ENCODE results near the gene TOR1A.

TOR1A gene

DNA sequence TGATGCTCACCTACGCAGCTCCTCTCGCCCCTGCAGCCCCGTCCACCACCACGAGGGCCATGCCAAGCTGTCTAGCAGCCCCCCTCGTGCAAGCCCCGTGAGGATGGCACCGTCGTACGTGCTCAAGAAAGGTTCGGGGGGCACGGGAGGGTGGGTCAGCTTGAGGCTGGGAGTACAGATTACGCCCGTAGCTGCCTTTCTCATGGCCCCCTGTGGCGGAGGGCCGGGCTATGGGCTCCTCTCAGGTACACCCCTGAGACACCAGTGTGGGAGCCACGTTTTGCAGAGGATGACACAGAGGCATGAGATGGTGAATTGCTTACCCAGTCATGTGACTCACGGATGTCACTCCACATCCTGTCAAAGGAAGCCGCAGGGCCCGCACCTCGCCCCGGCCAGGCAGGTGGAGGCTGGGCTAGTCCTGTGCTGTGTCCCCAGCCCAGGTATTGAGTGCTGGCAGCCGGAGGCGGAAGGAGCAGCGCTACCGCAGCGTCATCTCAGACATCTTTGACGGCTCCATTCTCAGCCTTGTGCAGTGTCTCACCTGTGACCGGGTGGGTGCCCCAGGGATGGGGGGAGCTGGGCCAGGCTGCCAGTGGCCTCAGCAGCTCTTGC lies 45.0 kb upstream of the TOR1A start:
- H3K9ac ChIP-seq (ENCODE audit: low read depth, low read length, poor library complexity), result no peak overlapping the region
- H3K4me2 ChIP-seq (ENCODE audit: insufficient read depth, low read length, poor library complexity, severe bottlenecking), result no peak overlapping the region
- peak overlapping the region; percentile 92 for H3K23ac ChIP-seq (ENCODE audit: low read depth, low read length, poor library complexity)
- no peak overlapping the region for H3K27ac ChIP-seq (replicated peaks; ENCODE audit: low read length)
- WGBS, 2 donors (ENCODE audit: extremely low coverage in 2 of 2, insufficient read length in 2 of 2, insufficient replicate concordance in 1 of 2), result no CpG with 5 or more reads among the region's 28 CpGs
- no peak overlapping the region for H2BK5ac ChIP-seq (ENCODE audit: low read length)
- no peak for DNase-seq (ENCODE audit: low spot score)
- H3K27me3 ChIP-seq (ENCODE audit: control insufficient read depth in 3 of 3, insufficient read depth in 3 of 3, low read depth in 1 of 3, low read length in 3 of 3), result no peaks in the 10 kb centered on the region
- H2AK5ac ChIP-seq (ENCODE audit: low read depth, low read length), result peak overlapping the region; percentile 26
- H4K91ac ChIP-seq (ENCODE audit: low read depth, low read length, poor library complexity), result no peak overlapping the region
- H2BK120ac ChIP-seq (ENCODE audit: low read depth, low read length), result no peak overlapping the region
- H4K8ac ChIP-seq (ENCODE audit: low read depth, low read length), result no peak overlapping the region
- no peak overlapping the region for H2BK12ac ChIP-seq (ENCODE audit: low read length)
- H3K36me3 ChIP-seq (replicated peaks in 1 of 2; ENCODE audit: control insufficient read depth in 2 of 2, insufficient read depth in 2 of 2, low read length in 2 of 2), result peaks cover 7 to 32% of the 10 kb centered on the region in 2 donors
- no peak overlapping the region for H3K4ac ChIP-seq (ENCODE audit: low read length)
- peaks cover 0 to 3% of the 10 kb centered on the region in 2 donors for H3K9me3 ChIP-seq (replicated peaks in 1 of 2; ENCODE audit: control insufficient read depth in 2 of 2, insufficient read depth in 1 of 2, low read depth in 1 of 2, low read length in 2 of 2)
- H3K18ac ChIP-seq (ENCODE audit: low read length), result peak overlapping the region; percentile 19
- no peak overlapping the region for H3K14ac ChIP-seq (ENCODE audit: low read length)
- peaks cover 0 to 2% of the 10 kb centered on the region in 2 donors for H3K4me1 ChIP-seq (ENCODE audit: control insufficient read depth in 2 of 2, insufficient read depth in 1 of 2, low read depth in 1 of 2, low read length in 2 of 2)
- peaks cover 1% of the 10 kb centered on the region for H3K79me1 ChIP-seq (ENCODE audit: low read depth, low read length)
- H2AFZ ChIP-seq (ENCODE audit: low read length), result no peak overlapping the region
- H2BK15ac ChIP-seq (ENCODE audit: low read length), result no peak overlapping the region
- no peak overlapping the region for H3K4me3 ChIP-seq (ENCODE audit: low read length in 2 of 2)

DNA sequence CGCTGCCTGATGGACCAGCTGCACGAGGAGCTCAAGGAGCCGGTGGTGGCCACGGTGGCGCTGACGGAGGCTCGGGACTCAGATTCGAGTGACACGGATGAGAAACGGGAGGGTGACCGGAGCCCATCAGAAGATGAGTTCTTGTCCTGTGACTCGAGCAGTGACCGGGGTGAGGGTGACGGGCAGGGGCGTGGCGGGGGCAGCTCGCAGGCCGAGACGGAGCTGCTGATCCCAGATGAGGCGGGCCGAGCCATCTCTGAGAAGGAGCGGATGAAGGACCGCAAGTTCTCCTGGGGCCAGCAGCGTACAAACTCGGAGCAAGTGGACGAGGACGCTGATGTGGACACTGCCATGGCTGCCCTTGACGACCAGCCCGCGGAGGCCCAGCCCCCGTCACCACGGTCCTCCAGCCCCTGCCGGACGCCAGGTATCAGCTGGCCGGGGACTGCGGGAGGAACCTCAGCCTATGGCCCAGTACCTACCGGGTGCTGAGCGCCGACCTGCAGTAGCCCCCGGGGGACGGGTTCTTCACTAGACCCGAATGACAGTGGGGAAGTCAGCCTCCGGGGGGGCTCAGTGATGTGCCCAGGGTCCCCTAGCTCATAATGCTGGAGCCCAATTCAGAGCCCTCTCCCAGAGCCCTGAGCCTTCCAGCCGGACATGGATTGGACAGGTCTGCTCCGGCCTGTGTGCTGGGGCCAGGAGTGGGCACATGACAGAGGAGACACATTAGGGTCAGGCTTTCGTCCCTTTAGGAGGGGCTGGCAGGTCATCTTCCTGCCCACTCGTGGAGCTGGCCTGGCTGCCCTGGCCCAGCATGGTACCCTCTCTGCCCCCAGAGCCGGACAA lies 44.3 kb upstream of the TOR1A start:
- Histone ChIP-seq H3K27me3 (ENCODE audit: control insufficient read depth in 3 of 3, insufficient read depth in 3 of 3, low read depth in 1 of 3, low read length in 3 of 3) (peaks cover 0 to 2% (median 0%) of the 10 kb centered on the region in 3 experiments), H3K9me3 (replicated peaks in 1 of 2; ENCODE audit: control insufficient read depth in 2 of 2, insufficient read depth in 1 of 2, low read depth in 1 of 2, low read length in 2 of 2) (peaks cover 0 to 3% of the 10 kb centered on the region in 2 donors), H3K14ac (ENCODE audit: low read length) (no peak overlapping the region), H2BK5ac (ENCODE audit: low read length) (peak overlapping the region; percentile 35), H3K27ac (replicated peaks; ENCODE audit: low read length) (no peak overlapping the region), H3K79me1 (ENCODE audit: low read depth, low read length) (peaks cover 1% of the 10 kb centered on the region), H4K8ac (ENCODE audit: low read depth, low read length) (no peak overlapping the region), H3K36me3 (replicated peaks in 1 of 2; ENCODE audit: control insufficient read depth in 2 of 2, insufficient read depth in 2 of 2, low read length in 2 of 2) (peaks cover 8 to 33% of the 10 kb centered on the region in 2 donors), H3K23ac (ENCODE audit: low read depth, low read length, poor library complexity) (peak overlapping the region; percentile 92), H3K4me2 (ENCODE audit: insufficient read depth, low read length, poor library complexity, severe bottlenecking) (no peak overlapping the region), H4K91ac (ENCODE audit: low read depth, low read length, poor library complexity) (no peak overlapping the region), H2BK120ac (ENCODE audit: low read depth, low read length) (no peak overlapping the region), H2BK12ac (ENCODE audit: low read length) (no peak overlapping the region), H3K4me1 (ENCODE audit: control insufficient read depth in 2 of 2, insufficient read depth in 1 of 2, low read depth in 1 of 2, low read length in 2 of 2) (peaks cover 0 to 2% of the 10 kb centered on the region in 2 donors), H3K9ac (ENCODE audit: low read depth, low read length, poor library complexity) (peak overlapping the region; percentile 21), H3K4me3 (ENCODE audit: low read length in 2 of 2) (no peak overlapping the region), H2AFZ (ENCODE audit: low read length) (no peak overlapping the region), H3K4ac (ENCODE audit: low read length) (no peak overlapping the region), H3K18ac (ENCODE audit: low read length) (no peak overlapping the region), H2BK15ac (ENCODE audit: low read length) (no peak overlapping the region), H2AK5ac (ENCODE audit: low read depth, low read length) (no peak overlapping the region)
- no peak for DNase-seq (ENCODE audit: low spot score)
- no CpG with 5 or more reads among the region's 48 CpGs for WGBS, 2 donors (ENCODE audit: extremely low coverage in 2 of 2, insufficient read length in 2 of 2, insufficient replicate concordance in 1 of 2)

DNA sequence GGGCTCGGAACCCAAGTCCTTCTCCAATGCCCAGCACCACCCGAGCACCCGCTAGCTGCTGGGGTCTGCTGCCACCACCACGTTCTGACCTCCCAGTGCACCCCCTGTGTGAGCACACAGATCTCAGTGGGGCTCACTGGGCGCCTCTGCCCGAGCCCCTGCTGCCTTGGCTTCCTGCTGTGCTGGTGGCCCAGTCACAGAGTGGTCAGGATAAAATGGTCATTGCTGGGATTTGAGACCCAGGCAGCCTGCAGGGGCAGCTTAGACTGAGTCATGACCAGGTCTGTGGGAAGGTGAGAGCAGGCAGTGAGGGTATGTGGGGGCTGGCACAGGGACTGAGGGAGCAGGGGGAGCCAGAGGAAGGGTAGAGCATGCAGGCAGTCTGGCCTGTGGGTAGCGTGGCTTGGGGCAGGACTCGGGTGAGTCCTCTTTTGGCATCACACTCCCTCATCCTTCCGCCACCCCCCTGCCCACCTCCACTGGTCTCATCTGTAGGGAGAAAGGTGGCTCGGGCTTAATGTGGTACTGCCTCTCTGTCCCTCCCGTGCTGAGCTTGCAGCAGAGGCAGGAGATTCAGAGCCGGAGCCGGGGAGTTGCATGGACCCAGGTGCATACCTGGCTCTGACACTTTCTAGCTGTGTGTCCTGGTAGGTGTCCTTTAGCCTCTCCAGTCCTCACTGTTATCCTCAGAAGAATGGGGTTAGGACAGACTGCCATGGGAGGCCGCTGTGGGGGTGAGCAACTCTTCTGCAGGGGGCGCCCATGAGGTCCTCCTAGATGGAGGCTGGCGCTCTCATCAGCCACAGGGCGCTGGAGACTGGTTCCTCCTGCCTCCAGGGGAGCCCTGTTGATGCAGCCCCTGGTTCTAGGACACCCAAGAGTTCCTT lies 43.4 kb upstream of the TOR1A start:
- Histone ChIP-seq H3K9ac (ENCODE audit: low read depth, low read length, poor library complexity) (no peak overlapping the region), H4K8ac (ENCODE audit: low read depth, low read length) (no peak overlapping the region), H3K27ac (replicated peaks; ENCODE audit: low read length) (no peak overlapping the region), H3K23ac (ENCODE audit: low read depth, low read length, poor library complexity) (peak overlapping the region; percentile 43), H3K27me3 (ENCODE audit: control insufficient read depth in 3 of 3, insufficient read depth in 3 of 3, low read depth in 1 of 3, low read length in 3 of 3) (peaks cover 0 to 2% (median 0%) of the 10 kb centered on the region in 3 experiments), H3K9me3 (replicated peaks in 1 of 2; ENCODE audit: control insufficient read depth in 2 of 2, insufficient read depth in 1 of 2, low read depth in 1 of 2, low read length in 2 of 2) (peaks cover 0 to 3% of the 10 kb centered on the region in 2 donors), H3K4me1 (ENCODE audit: control insufficient read depth in 2 of 2, insufficient read depth in 1 of 2, low read depth in 1 of 2, low read length in 2 of 2) (peaks cover 0 to 2% of the 10 kb centered on the region in 2 donors), H3K18ac (ENCODE audit: low read length) (no peak overlapping the region), H4K91ac (ENCODE audit: low read depth, low read length, poor library complexity) (no peak overlapping the region), H2BK5ac (ENCODE audit: low read length) (peak overlapping the region; percentile 35), H3K4me3 (ENCODE audit: low read length in 2 of 2) (no peak overlapping the region), H2BK120ac (ENCODE audit: low read depth, low read length) (no peak overlapping the region), H2BK15ac (ENCODE audit: low read length) (no peak overlapping the region), H2AK5ac (ENCODE audit: low read depth, low read length) (no peak overlapping the region), H2BK12ac (ENCODE audit: low read length) (no peak overlapping the region), H3K36me3 (replicated peaks in 1 of 2; ENCODE audit: control insufficient read depth in 2 of 2, insufficient read depth in 2 of 2, low read length in 2 of 2) (peaks cover 9 to 38% of the 10 kb centered on the region in 2 donors), H2AFZ (ENCODE audit: low read length) (no peak overlapping the region), H3K79me1 (ENCODE audit: low read depth, low read length) (peaks cover 1% of the 10 kb centered on the region), H3K14ac (ENCODE audit: low read length) (peak overlapping the region; percentile 71), H3K4me2 (ENCODE audit: insufficient read depth, low read length, poor library complexity, severe bottlenecking) (no peak overlapping the region), H3K4ac (ENCODE audit: low read length) (no peak overlapping the region)
- WGBS, 2 donors (ENCODE audit: extremely low coverage in 2 of 2, insufficient read length in 2 of 2, insufficient replicate concordance in 1 of 2), result no CpG with 5 or more reads among the region's 17 CpGs
- no peak for DNase-seq (ENCODE audit: low spot score)

Data from neuronal stem cell (in vitro differentiated cells).